Gastroesophageal sphincter (tissue), 3 donors: ENCODE measurements around the gene AKT3.

Source experiments
- CTCF ChIP-seq, 4 experiments: fragments of 200-600 bp in 2 of 4; fragments of 450-650 bp in 2 of 4; sonication (generic) in 1 of 4; IDR thresholded peaks; one replicate each; pipeline ENCODE4 v1.5.1; 2017 to 2019; ENCODE audit warnings: antibody characterized with exemption in 4 of 4, mild to moderate bottlenecking in 2 of 4, moderate library complexity in 2 of 4
- POLR2AphosphoS5 ChIP-seq: sonication (generic); formaldehyde crosslinking; IDR thresholded peaks from one replicate; pipeline ENCODE4 v1.6.1; 2017; ENCODE audit warnings: antibody characterized with exemption

DNA sequence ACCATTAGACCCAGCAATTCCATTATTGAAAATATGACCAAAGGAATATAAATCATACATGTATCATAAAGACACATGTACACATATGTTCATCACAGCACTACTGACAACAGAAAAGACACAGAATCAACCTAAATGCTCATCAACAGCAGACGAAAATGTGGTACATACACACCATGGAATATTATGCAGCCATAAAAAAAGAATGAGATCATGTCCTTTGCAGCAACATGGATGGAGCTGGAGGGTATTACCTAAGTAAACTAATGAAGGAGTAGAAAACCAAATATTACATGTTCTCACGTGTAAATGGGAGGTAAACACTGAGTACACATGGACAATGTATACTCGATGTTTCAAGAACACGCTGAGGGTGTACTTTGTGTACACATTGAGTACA, 15.9 kb downstream of the AKT3 start:
- TF ChIP-seq CTCF (IDR thresholded peaks at IDR 0.05) (no peak), POLR2AphosphoS5 (no peak)
